Transverse colon (tissue), 4 donors: Measurements from ENCODE around the gene NCKAP5.

Source experiments
- CTCF ChIP-seq, 5 experiments: fragments of 200-600 bp in 3 of 5; fragments of 450-650 bp in 2 of 5; sonication (generic) in 3 of 5; IDR thresholded peaks; 1 replicate in 2 of 5; 2 replicates in 3 of 5; pipeline ENCODE4 v1.5.1; 2016 to 2017; ENCODE audit warnings: antibody characterized with exemption in 5 of 5, inconsistent platforms in 3 of 5, mild to moderate bottlenecking in 2 of 5, moderate library complexity in 1 of 5
- POLR2A ChIP-seq: fragments of 450-650 bp; IDR thresholded peaks from one replicate; pipeline ENCODE4 v1.6.1; 2016; ENCODE audit warnings: antibody characterized with exemption, mild to moderate bottlenecking, moderate library complexity
- POLR2AphosphoS5 ChIP-seq, 3 donors: sonication (generic); formaldehyde crosslinking; IDR thresholded peaks; one replicate each; pipeline ENCODE4 v1.6.1; 2016; ENCODE audit warnings: antibody characterized with exemption in 3 of 3

GRCh38 chr2:133158024-133158423 is 410.2 kb downstream of the NCKAP5 start:
- TF ChIP-seq CTCF (IDR thresholded peaks at IDR 0.05) (no peak), POLR2AphosphoS5 (IDR thresholded peaks at IDR 0.05) (no peak), POLR2A (no peak)
